ENCODE measurements around the gene NECAB2. TPM values are rescaled to one million over a fixed set of nuclear protein-coding genes. Genes with fewer than 3 reads are reported as not detected.
A peak's percentile ranks its signal among the peaks of the same experiment; 100 is the strongest.

NECAB2 gene
- total RNA-seq, 1 donor: 0.72 TPM

- Histone ChIP-seq H3K36me3 (ENCODE audit: insufficient read depth, low read length) (no peaks in the 10 kb centered on the region), H3K4me3 (ENCODE audit: insufficient read depth, low read length) (no peak overlapping the region), H2AFZ (ENCODE audit: low read length) (no peak overlapping the region), H3K27ac (ENCODE audit: low read depth, low read length) (no peak overlapping the region), H3K27me3 (ENCODE audit: insufficient read depth, low read length) (peaks cover 3% of the 10 kb centered on the region), H3K79me2 (ENCODE audit: insufficient read depth, low read length) (no peaks in the 10 kb centered on the region), H3K4me1 (ENCODE audit: insufficient read depth, low read length) (no peaks in the 10 kb centered on the region), H3K4me2 (ENCODE audit: insufficient read depth, low read length) (no peak overlapping the region), H3K9me3 (ENCODE audit: low read depth, low read length) (no peaks in the 10 kb centered on the region), H4K20me1 (ENCODE audit: insufficient read depth, low read length) (no peaks in the 10 kb centered on the region)
- DNase-seq (ENCODE audit: insufficient read length, low spot score, missing footprints): peak; percentile 14
- TF ChIP-seq, protein P1, sequence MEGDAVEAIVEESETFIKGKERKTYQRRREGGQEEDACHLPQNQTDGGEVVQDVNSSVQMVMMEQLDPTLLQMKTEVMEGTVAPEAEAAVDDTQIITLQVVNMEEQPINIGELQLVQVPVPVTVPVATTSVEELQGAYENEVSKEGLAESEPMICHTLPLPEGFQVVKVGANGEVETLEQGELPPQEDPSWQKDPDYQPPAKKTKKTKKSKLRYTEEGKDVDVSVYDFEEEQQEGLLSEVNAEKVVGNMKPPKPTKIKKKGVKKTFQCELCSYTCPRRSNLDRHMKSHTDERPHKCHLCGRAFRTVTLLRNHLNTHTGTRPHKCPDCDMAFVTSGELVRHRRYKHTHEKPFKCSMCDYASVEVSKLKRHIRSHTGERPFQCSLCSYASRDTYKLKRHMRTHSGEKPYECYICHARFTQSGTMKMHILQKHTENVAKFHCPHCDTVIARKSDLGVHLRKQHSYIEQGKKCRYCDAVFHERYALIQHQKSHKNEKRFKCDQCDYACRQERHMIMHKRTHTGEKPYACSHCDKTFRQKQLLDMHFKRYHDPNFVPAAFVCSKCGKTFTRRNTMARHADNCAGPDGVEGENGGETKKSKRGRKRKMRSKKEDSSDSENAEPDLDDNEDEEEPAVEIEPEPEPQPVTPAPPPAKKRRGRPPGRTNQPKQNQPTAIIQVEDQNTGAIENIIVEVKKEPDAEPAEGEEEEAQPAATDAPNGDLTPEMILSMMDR (IDR thresholded peaks at IDR 0.05; ENCODE audit: extremely low read depth, low read depth, low read length): no peak
Measured at GRCh38 chr16:83981799-83982198, 13.8 kb downstream of the NECAB2 start.

- Histone ChIP-seq H3K27ac (ENCODE audit: low read depth, low read length) (no peak overlapping the region), H3K36me3 (ENCODE audit: insufficient read depth, low read length) (no peaks in the 10 kb centered on the region), H3K4me1 (ENCODE audit: insufficient read depth, low read length) (no peaks in the 10 kb centered on the region), H2AFZ (ENCODE audit: low read length) (no peak overlapping the region), H3K4me2 (ENCODE audit: insufficient read depth, low read length) (no peak overlapping the region), H4K20me1 (ENCODE audit: insufficient read depth, low read length) (no peaks in the 10 kb centered on the region), H3K4me3 (ENCODE audit: insufficient read depth, low read length) (no peak overlapping the region), H3K79me2 (ENCODE audit: insufficient read depth, low read length) (no peaks in the 10 kb centered on the region), H3K27me3 (ENCODE audit: insufficient read depth, low read length) (peaks cover 14% of the 10 kb centered on the region), H3K9me3 (ENCODE audit: low read depth, low read length) (no peaks in the 10 kb centered on the region)
- peak; percentile 57 for DNase-seq (ENCODE audit: insufficient read length, low spot score, missing footprints)
- TF ChIP-seq, protein P1 (IDR thresholded peaks at IDR 0.05; ENCODE audit: extremely low read depth, low read depth, low read length): no peak
Measured at GRCh38 chr16:83983491-83983890, 15.4 kb downstream of the NECAB2 start.

DNA sequence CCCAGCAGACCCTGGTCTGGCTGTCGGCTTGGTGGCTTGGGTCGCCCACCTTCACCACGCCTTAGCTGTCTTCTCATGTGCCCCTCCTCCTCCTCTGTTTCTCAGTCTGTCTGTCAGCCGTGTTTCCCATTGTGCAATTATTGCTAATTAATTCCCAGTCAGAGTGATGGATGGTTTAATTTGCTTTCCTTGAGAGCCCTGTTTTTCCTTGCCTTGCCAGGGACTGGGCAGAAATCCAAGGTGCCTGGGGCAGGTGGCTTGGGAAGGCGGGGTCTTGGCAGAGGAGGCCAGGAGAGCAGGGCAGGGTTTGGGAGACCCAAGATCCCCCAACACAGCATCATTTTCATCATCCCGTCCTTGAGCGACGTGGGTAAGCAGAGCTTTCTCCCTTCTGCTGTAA lies 21.3 kb downstream of the NECAB2 start:
- Histone ChIP-seq H2AFZ (ENCODE audit: low read length) (no peak overlapping the region), H3K4me2 (ENCODE audit: insufficient read depth, low read length) (no peak overlapping the region), H3K79me2 (ENCODE audit: insufficient read depth, low read length) (no peaks in the 10 kb centered on the region), H3K4me1 (ENCODE audit: insufficient read depth, low read length) (peaks cover 12% of the 10 kb centered on the region), H4K20me1 (ENCODE audit: insufficient read depth, low read length) (no peaks in the 10 kb centered on the region), H3K36me3 (ENCODE audit: insufficient read depth, low read length) (no peaks in the 10 kb centered on the region), H3K4me3 (ENCODE audit: insufficient read depth, low read length) (no peak overlapping the region), H3K9me3 (ENCODE audit: low read depth, low read length) (no peaks in the 10 kb centered on the region), H3K27ac (ENCODE audit: low read depth, low read length) (no peak overlapping the region), H3K27me3 (ENCODE audit: insufficient read depth, low read length) (peaks cover 32% of the 10 kb centered on the region)
- DNase-seq (ENCODE audit: insufficient read length, low spot score, missing footprints): no peak
- TF ChIP-seq, protein P1 (IDR thresholded peaks at IDR 0.05; ENCODE audit: extremely low read depth, low read depth, low read length): no peak

DNA sequence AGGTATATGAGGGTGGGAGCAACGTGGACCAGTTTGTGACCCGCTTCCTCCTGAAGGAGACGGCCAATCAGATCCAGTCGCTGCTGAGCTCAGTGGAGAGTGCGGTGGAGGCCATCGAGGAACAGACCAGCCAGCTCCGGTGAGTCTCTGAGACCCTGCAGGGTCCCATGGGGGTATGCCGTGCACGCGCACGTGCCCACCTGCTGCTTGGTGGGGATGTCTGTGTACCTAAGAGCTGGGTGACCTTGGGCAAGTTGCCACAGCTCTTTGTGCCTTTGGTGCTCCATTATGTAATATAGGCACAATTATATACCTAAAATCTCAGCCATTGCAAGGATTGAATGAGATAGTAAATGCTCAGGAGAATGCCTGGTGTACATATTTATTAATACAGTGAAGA lies 22.4 kb downstream of the NECAB2 start:
- H3K36me3 ChIP-seq (ENCODE audit: insufficient read depth, low read length): no peaks in the 10 kb centered on the region

More for the DNA sequence above, 22.4 kb downstream of the NECAB2 start:
- Histone ChIP-seq H3K79me2 (ENCODE audit: insufficient read depth, low read length) (no peaks in the 10 kb centered on the region), H3K27ac (ENCODE audit: low read depth, low read length) (no peak overlapping the region), H3K4me2 (ENCODE audit: insufficient read depth, low read length) (no peak overlapping the region), H3K27me3 (ENCODE audit: insufficient read depth, low read length) (peaks cover 32% of the 10 kb centered on the region), H3K4me3 (ENCODE audit: insufficient read depth, low read length) (no peak overlapping the region), H4K20me1 (ENCODE audit: insufficient read depth, low read length) (no peaks in the 10 kb centered on the region), H2AFZ (ENCODE audit: low read length) (no peak overlapping the region), H3K4me1 (ENCODE audit: insufficient read depth, low read length) (peaks cover 12% of the 10 kb centered on the region), H3K9me3 (ENCODE audit: low read depth, low read length) (no peaks in the 10 kb centered on the region)
- DNase-seq (ENCODE audit: insufficient read length, low spot score, missing footprints): peak; percentile 25
- TF ChIP-seq, protein P1 (IDR thresholded peaks at IDR 0.05; ENCODE audit: extremely low read depth, low read depth, low read length): no peak

All from osteoblast (primary cell).